B cell (primary cell): Measurements from ENCODE around the gene NAPEPLD. TPM values are rescaled to one million over a fixed set of nuclear protein-coding genes. Genes with fewer than 3 reads are reported as not detected.

ENCODE experiments used
- ATAC-seq: fragments of 200-7000 bp; cut with Tn5 transposase; one replicate; pipeline ENCODE4 v1.10.0; 2021; ENCODE audit warnings: low read depth, mild to moderate bottlenecking, moderate number of reproducible peaks, moderate library complexity
- CTCF ChIA-PET: fragments of 350-600 bp; sonication (Branson Sonifier 250); formaldehyde crosslinking; loops from one replicate; lab custom pipeline; 2021; ENCODE audit warnings: antibody characterized with exemption, inconsistent platforms; lab: Charles Lee
- POLR2A ChIA-PET: fragments of 350-600 bp; sonication (Branson Sonifier 250); formaldehyde crosslinking; loops from one replicate; lab custom pipeline; 2021; ENCODE audit warnings: antibody characterized with exemption; lab: Charles Lee
- DNase-seq: peaks from one replicate; pipeline ENCODE4 v3.0.0; 2013
- H2AFZ ChIP-seq: 2 replicates; pipeline ENCODE4 v1.6.1; 2012; ENCODE audit warnings: mild to moderate bottlenecking, low read depth, low read length; ENCODE audit not compliant: insufficient read depth, poor library complexity, severe bottlenecking
- H3K27ac ChIP-seq, 2 donors: 1 replicate in 1 of 2; 2 replicates in 1 of 2; pipeline ENCODE4 v1.5.1; 2012 to 2013; ENCODE audit warnings: low read length in 2 of 2, mild to moderate bottlenecking in 2 of 2, moderate library complexity in 1 of 2
- H3K27me3 ChIP-seq, 4 experiments: fragments of 200-600 bp in 1 of 4; sonication (generic) in 1 of 4; replicated peaks in 1 of 4; 1 replicate in 2 of 4; 2 replicates in 2 of 4; pipeline versions ENCODE4 v1.6.1 to v1.7.0; 2013 to 2016; ENCODE audit warnings: low read length in 3 of 4, mild to moderate bottlenecking in 2 of 4, mixed read lengths in 1 of 4, moderate library complexity in 1 of 4; ENCODE audit not compliant: insufficient read depth in 4 of 4, control insufficient read depth in 3 of 4; ENCODE audit errors: control extremely low read depth in 1 of 4
- H3K36me3 ChIP-seq, 2 experiments: replicated peaks in 1 of 2; 1 replicate in 1 of 2; 2 replicates in 1 of 2; pipeline versions ENCODE4 v1.6.1 to v1.7.1; 2013; ENCODE audit warnings: low read length in 1 of 2; ENCODE audit not compliant: insufficient read depth in 2 of 2, control insufficient read depth in 1 of 2; ENCODE audit errors: control extremely low read depth in 1 of 2, extremely low read depth in 1 of 2
- H3K4me1 ChIP-seq, 2 donors: fragments of 200-600 bp in 1 of 2; sonication (generic) in 1 of 2; 1 replicate in 1 of 2; 2 replicates in 1 of 2; pipeline versions ENCODE4 v1.5.1 to v1.6.1; 2013 to 2017; ENCODE audit warnings: low read length in 2 of 2; ENCODE audit not compliant: control insufficient read depth in 2 of 2, insufficient read depth in 2 of 2
- H3K4me2 ChIP-seq: replicated peaks from 2 replicates; pipeline ENCODE3; 2012; ENCODE audit warnings: mild to moderate bottlenecking, low read depth, low read length; ENCODE audit not compliant: poor library complexity, severe bottlenecking
- H3K4me3 ChIP-seq, 5 experiments: fragments of 200-600 bp in 1 of 5; sonication (generic) in 1 of 5; 1 replicate in 3 of 5; 2 replicates in 2 of 5; pipeline versions ENCODE4 v1.5.1 to v1.7.0; 2011 to 2016; ENCODE audit warnings: low read length in 4 of 5, mild to moderate bottlenecking in 4 of 5, low read depth in 2 of 5, control low read depth in 1 of 5, moderate library complexity in 1 of 5; ENCODE audit not compliant: insufficient read depth in 1 of 5; ENCODE audit errors: control extremely low read depth in 1 of 5, extremely low read depth in 1 of 5
- H3K79me2 ChIP-seq: fragments of 200-600 bp; sonication (generic); one replicate; pipeline ENCODE4 v1.6.0; 2016; ENCODE audit warnings: low read length; ENCODE audit not compliant: control insufficient read depth, insufficient read depth
- H3K9ac ChIP-seq: fragments of 200-600 bp; sonication (generic); 2 replicates; pipeline ENCODE4 v1.6.1; 2017; ENCODE audit warnings: mild to moderate bottlenecking, low read length, moderate library complexity
- H3K9me3 ChIP-seq, 3 donors: one replicate each; pipeline versions ENCODE4 v1.6.1 to v1.7.1; 2013; ENCODE audit warnings: low read length in 2 of 3; ENCODE audit not compliant: control insufficient read depth in 2 of 3, insufficient read depth in 1 of 3; ENCODE audit errors: control extremely low read depth in 1 of 3
- H4K20me1 ChIP-seq: 2 replicates; pipeline ENCODE4 v1.6.0; 2012; ENCODE audit warnings: mild to moderate bottlenecking, low read length; ENCODE audit not compliant: insufficient read depth, control insufficient read depth, poor library complexity, severe bottlenecking
- H3K27ac Mint-ChIP-seq: one replicate; pipeline ENCODE4 v1.8.0; 2021; ENCODE audit warnings: mixed read lengths
- H3K27me3 Mint-ChIP-seq: one replicate; pipeline ENCODE4 v1.8.0; 2021; ENCODE audit warnings: mixed read lengths
- H3K4me1 Mint-ChIP-seq: one replicate; pipeline ENCODE4 v1.8.0; 2021; ENCODE audit warnings: mixed read lengths
- H3K4me3 Mint-ChIP-seq: one replicate; pipeline ENCODE4 v1.8.0; 2021; ENCODE audit warnings: mixed read lengths
- H3K9me3 Mint-ChIP-seq: one replicate; pipeline ENCODE4 v1.8.0; 2022; ENCODE audit warnings: mixed read lengths; ENCODE audit not compliant: insufficient read depth
- CTCF ChIP-seq: fragments of 200-600 bp; IDR thresholded peaks from one replicate; pipeline ENCODE4 v1.8.0; 2022; ENCODE audit warnings: antibody characterized with exemption, mild to moderate bottlenecking
- EZH2 ChIP-seq: IDR thresholded peaks from 2 replicates; pipeline ENCODE4 v1.6.1; 2012; ENCODE audit warnings: borderline replicate concordance, low read depth, mild to moderate bottlenecking, moderate library complexity, low read length; ENCODE audit not compliant: insufficient read depth, poor library complexity, severe bottlenecking
- WGBS: methylation state at CpG from one replicate; pipeline ENCODE4 v1.1.5; 2013; ENCODE audit warnings: missing lambda C conversion rate; ENCODE audit not compliant: insufficient coverage; 5-methylcytosine and 5-hydroxymethylcytosine counted together
- intact Hi-C: fragments of 100-400 bp; cut with micrococcal nuclease; formaldehyde crosslinking; loops from one replicate; pipeline ENCODE4 v1.10.0; 2022
- polyA plus RNA-seq: library from polyadenylated mRNA; depleted of rRNA; stranded (reverse); fragments of >200 nt; gene quantifications from 2 replicates; pipeline ENCODE4 v1.2.3, GENCODE V29; 2012
- total RNA-seq, 2 donors: library from RNA; stranded (reverse); fragments of 120-200 nt in 1 of 2; gene quantifications; 1 replicate in 1 of 2; 2 replicates in 1 of 2; pipeline versions ENCODE4 v1.2.3 to v1.2.4, GENCODE V29; 2013 to 2022

NAPEPLD gene
- total and polyA plus RNA-seq, 2 donors (not counting 1 experiment from before 2014, with no cell fraction given) = 3.8 to 20.7 TPM

- no peak for ATAC-seq
- H3K36me3 ChIP-seq = no peaks in the 10 kb centered on the region
Observed at GRCh38 chr7:103143868-103144267, 5.0 kb downstream of the NAPEPLD start.

GRCh38 chr7:103142494-103142893 is 6.4 kb downstream of the NAPEPLD start:
- Histone ChIP-seq H3K4me1 (peaks cover 0 to 4% of the 10 kb centered on the region in 2 donors), H3K36me3 (no peaks in the 10 kb centered on the region), H3K27ac (no peak overlapping the region), H3K4me2 (no peak overlapping the region), H3K9me3 (no peaks in the 10 kb centered on the region), H3K9ac (no peak overlapping the region), H3K4me3 (no peak overlapping the region), H3K27me3 (no peaks in the 10 kb centered on the region), H3K79me2 (peaks cover 15% of the 10 kb centered on the region), H2AFZ (no peak overlapping the region), H4K20me1 (no peaks in the 10 kb centered on the region)
- CTCF ChIA-PET = no interaction called here
- POLR2A ChIA-PET = no interaction called here
- Mint-ChIP-seq H3K9me3 (no peaks in the 10 kb centered on the region), H3K27ac (no peak overlapping the region), H3K27me3 (no peaks in the 10 kb centered on the region), H3K4me3 (no peak overlapping the region), H3K4me1 (peaks cover 20% of the 10 kb centered on the region)
- intact Hi-C loops = no loop called here
- no peak for TF ChIP-seq CTCF
- TF ChIP-seq EZH2 = no peak
- WGBS = 100% methylated on average over 1 of the region's 1 CpG
- DNase-seq (no peak), ATAC-seq (no peak)

More at GRCh38 chr7:103143868-103144267, 5.0 kb downstream of the NAPEPLD start:
- ChIA-PET POLR2A (no interaction called here), CTCF (no interaction called here)
- peaks cover 31% of the 10 kb centered on the region for H3K4me1 Mint-ChIP-seq
- Histone ChIP-seq H2AFZ (no peak overlapping the region), H3K4me3 (no peak overlapping the region), H3K4me1 (peaks cover 9 to 10% of the 10 kb centered on the region in 2 donors), H3K4me2 (no peak overlapping the region), H3K79me2 (peaks cover 24% of the 10 kb centered on the region), H3K9ac (no peak overlapping the region), H3K9me3 (no peaks in the 10 kb centered on the region), H3K27ac (no peak overlapping the region), H3K27me3 (no peaks in the 10 kb centered on the region), H4K20me1 (no peaks in the 10 kb centered on the region)
- WGBS = no CpG with 5 or more reads among the region's 1 CpG
- H3K9me3 Mint-ChIP-seq = no peaks in the 10 kb centered on the region
- no peak overlapping the region for H3K27ac Mint-ChIP-seq
- H3K27me3 Mint-ChIP-seq = no peaks in the 10 kb centered on the region
- no peak for TF ChIP-seq EZH2
- TF ChIP-seq CTCF = no peak
- intact Hi-C loops = no loop called here
- H3K4me3 Mint-ChIP-seq = no peak overlapping the region
- no peak for DNase-seq
